Vagina (tissue), 2 donors: ENCODE results near the gene MEMO1. TPM values are rescaled to one million over a fixed set of nuclear protein-coding genes. Genes with fewer than 3 reads are reported as not detected.

Experiments
- DNase-seq, 2 donors: peaks; one replicate each; pipeline ENCODE4 v3.0.0-alpha.2; 2017; ENCODE audit errors: extremely low spot score in 2 of 2
- H3K27ac ChIP-seq: fragments of 200-600 bp; sonication (generic); one replicate; pipeline ENCODE4 v1.5.1; 2019
- H3K27me3 ChIP-seq: fragments of 200-600 bp; sonication (generic); one replicate; pipeline ENCODE4 v1.5.1; 2019
- H3K36me3 ChIP-seq, 2 donors: fragments of 200-600 bp; sonication (generic); one replicate each; pipeline ENCODE4 v1.5.1; 2017 to 2019
- H3K4me1 ChIP-seq: fragments of 200-600 bp; sonication (generic); one replicate; pipeline ENCODE4 v1.5.1; 2019
- H3K4me3 ChIP-seq, 2 donors: fragments of 200-600 bp; sonication (generic); 1 replicate in 1 of 2; 2 replicates in 1 of 2; pipeline ENCODE4 v1.5.1; 2016 to 2019
- H3K9me3 ChIP-seq: fragments of 200-600 bp; sonication (generic); one replicate; pipeline ENCODE4 v1.5.1; 2019
- POLR2A ChIP-seq, 2 donors: fragments of 450-650 bp; IDR thresholded peaks; one replicate each; pipeline ENCODE4 v1.6.1; 2017; ENCODE audit warnings: antibody characterized with exemption in 2 of 2, mild to moderate bottlenecking in 2 of 2, moderate library complexity in 2 of 2
- POLR2AphosphoS5 ChIP-seq, 2 donors: sonication (generic); formaldehyde crosslinking; IDR thresholded peaks; one replicate each; pipeline ENCODE4 v1.9.0; 2017; ENCODE audit warnings: antibody characterized with exemption in 2 of 2, mild to moderate bottlenecking in 2 of 2, low read depth in 1 of 2; ENCODE audit not compliant: insufficient read depth in 1 of 2
- intact Hi-C: fragments of 100-400 bp; cut with DNase I; formaldehyde crosslinking; loops from one replicate; pipeline ENCODE4 v1.15.1; 2023
- total RNA-seq: library from RNA; depleted of rRNA; stranded (reverse); fragments of >200 nt; gene quantifications from one replicate; pipeline ENCODE4 v1.2.3, GENCODE V29; 2016
- TF ChIP-seq, protein P1 (sequence below), 3 experiments: fragments of 450-650 bp in 2 of 3; fragments of 200-600 bp in 1 of 3; sonication (generic) in 1 of 3; IDR thresholded peaks; one replicate each; pipeline ENCODE4 v1.5.1; 2017 to 2019; ENCODE audit warnings: antibody characterized with exemption in 3 of 3, mild to moderate bottlenecking in 2 of 3, moderate library complexity in 2 of 3

MEMO1 gene
- total RNA-seq, 1 donor from 2014 or later: 36.3 TPM

DNA sequence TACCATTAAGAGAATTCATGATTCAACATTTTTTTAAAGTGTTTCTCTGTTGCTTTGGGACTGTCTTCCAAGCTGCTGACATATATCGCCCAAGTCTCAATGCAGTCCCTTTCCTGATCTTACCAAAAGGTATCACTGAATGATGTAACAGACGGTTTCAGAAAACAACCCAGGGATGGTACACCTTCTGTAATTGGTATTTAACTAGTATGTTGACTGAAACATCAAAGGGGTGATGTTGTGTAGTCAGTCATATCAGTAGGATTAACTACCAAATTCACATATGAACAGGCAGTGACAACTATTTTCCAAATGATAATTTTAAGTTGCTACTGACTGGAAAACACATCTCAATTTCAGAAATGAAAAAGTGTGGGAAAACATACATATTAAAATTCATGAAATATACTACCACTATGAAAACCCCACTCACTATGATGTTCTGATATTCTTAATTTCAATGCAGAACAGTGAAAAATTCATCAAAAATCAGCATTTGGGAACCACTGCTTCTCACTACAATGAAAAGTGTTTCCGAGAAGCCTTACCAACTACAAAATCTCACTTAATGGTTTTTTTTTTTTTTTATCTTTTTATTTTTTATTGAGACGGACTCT, 59.8 kb downstream of the MEMO1 start:
- intact Hi-C loops: no loop called here
- DNase-seq: no peak

GRCh38 chr2:31947871-31948270, 62.9 kb downstream of the MEMO1 start:
- H3K9me3 ChIP-seq: no peaks in the 10 kb centered on the region
- H3K4me3 ChIP-seq: no peak overlapping the region
- intact Hi-C loops: no loop called here
- H3K36me3 ChIP-seq: peaks cover 0 to 4% of the 10 kb centered on the region in 2 donors
- H3K27ac ChIP-seq: no peak overlapping the region
- no peaks in the 10 kb centered on the region for H3K27me3 ChIP-seq
- DNase-seq: no peak
- H3K4me1 ChIP-seq: peaks cover 3% of the 10 kb centered on the region
- no peak for TF ChIP-seq POLR2A (IDR thresholded peaks at IDR 0.05)
- TF ChIP-seq, protein P1, sequence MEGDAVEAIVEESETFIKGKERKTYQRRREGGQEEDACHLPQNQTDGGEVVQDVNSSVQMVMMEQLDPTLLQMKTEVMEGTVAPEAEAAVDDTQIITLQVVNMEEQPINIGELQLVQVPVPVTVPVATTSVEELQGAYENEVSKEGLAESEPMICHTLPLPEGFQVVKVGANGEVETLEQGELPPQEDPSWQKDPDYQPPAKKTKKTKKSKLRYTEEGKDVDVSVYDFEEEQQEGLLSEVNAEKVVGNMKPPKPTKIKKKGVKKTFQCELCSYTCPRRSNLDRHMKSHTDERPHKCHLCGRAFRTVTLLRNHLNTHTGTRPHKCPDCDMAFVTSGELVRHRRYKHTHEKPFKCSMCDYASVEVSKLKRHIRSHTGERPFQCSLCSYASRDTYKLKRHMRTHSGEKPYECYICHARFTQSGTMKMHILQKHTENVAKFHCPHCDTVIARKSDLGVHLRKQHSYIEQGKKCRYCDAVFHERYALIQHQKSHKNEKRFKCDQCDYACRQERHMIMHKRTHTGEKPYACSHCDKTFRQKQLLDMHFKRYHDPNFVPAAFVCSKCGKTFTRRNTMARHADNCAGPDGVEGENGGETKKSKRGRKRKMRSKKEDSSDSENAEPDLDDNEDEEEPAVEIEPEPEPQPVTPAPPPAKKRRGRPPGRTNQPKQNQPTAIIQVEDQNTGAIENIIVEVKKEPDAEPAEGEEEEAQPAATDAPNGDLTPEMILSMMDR (IDR thresholded peaks at IDR 0.05): no peak
- no peak for TF ChIP-seq POLR2AphosphoS5 (IDR thresholded peaks at IDR 0.05; ENCODE audit: insufficient read depth in 1 of 2, low read depth in 1 of 2)

More for the DNA sequence above, 59.8 kb downstream of the MEMO1 start:
- Histone ChIP-seq H3K27me3 (no peaks in the 10 kb centered on the region), H3K9me3 (no peaks in the 10 kb centered on the region), H3K27ac (no peak overlapping the region), H3K4me3 (no peak overlapping the region), H3K4me1 (peaks cover 3% of the 10 kb centered on the region), H3K36me3 (no peaks in the 10 kb centered on the region)
- TF ChIP-seq POLR2AphosphoS5 (IDR thresholded peaks at IDR 0.05; ENCODE audit: insufficient read depth in 1 of 2, low read depth in 1 of 2) (no peak), POLR2A (IDR thresholded peaks at IDR 0.05) (no peak)
- TF ChIP-seq, protein P1 (IDR thresholded peaks at IDR 0.05): no peak

- Histone ChIP-seq H3K27ac (no peak overlapping the region), H3K4me3 (no peak overlapping the region), H3K36me3 (peaks cover 0 to 10% of the 10 kb centered on the region in 2 donors), H3K9me3 (no peaks in the 10 kb centered on the region), H3K4me1 (peaks cover 3% of the 10 kb centered on the region), H3K27me3 (no peaks in the 10 kb centered on the region)
- intact Hi-C loops: no loop called here
- TF ChIP-seq POLR2AphosphoS5 (IDR thresholded peaks at IDR 0.05; ENCODE audit: insufficient read depth in 1 of 2, low read depth in 1 of 2) (no peak), POLR2A (IDR thresholded peaks at IDR 0.05) (no peak)
- TF ChIP-seq, protein P1 (IDR thresholded peaks at IDR 0.05): no peak
- DNase-seq: no peak
Measured at GRCh38 chr2:31946838-31947237, 64.0 kb downstream of the MEMO1 start.

- intact Hi-C loops: no loop called here
- no peak overlapping the region for H3K27ac ChIP-seq
- no peak for DNase-seq
Measured at GRCh38 chr2:31945572-31945935, 65.3 kb downstream of the MEMO1 start.

More at GRCh38 chr2:31945572-31945935, 65.3 kb downstream of the MEMO1 start:
- Histone ChIP-seq H3K4me3 (no peak overlapping the region), H3K4me1 (peaks cover 9% of the 10 kb centered on the region), H3K9me3 (no peaks in the 10 kb centered on the region), H3K36me3 (peaks cover 0 to 10% of the 10 kb centered on the region in 2 donors), H3K27me3 (no peaks in the 10 kb centered on the region)
- TF ChIP-seq, protein P1 (IDR thresholded peaks at IDR 0.05): no peak
- TF ChIP-seq POLR2AphosphoS5 (IDR thresholded peaks at IDR 0.05; ENCODE audit: insufficient read depth in 1 of 2, low read depth in 1 of 2) (no peak), POLR2A (IDR thresholded peaks at IDR 0.05) (no peak)
